ENCODE results near the gene TSPAN15.

Gene TSPAN15

GRCh38 chr10:69553328-69553727 is 102.1 kb downstream of the TSPAN15 start:
- no peak for DNase-seq (ENCODE audit: low read depth)

- DNase-seq (ENCODE audit: low read depth): no peak
Observed at GRCh38 chr10:69554611-69555010, 103.3 kb downstream of the TSPAN15 start.
